ENCODE data around the gene FBLIM1.

GRCh38 chr1:15742339-15742801 is 16.2 kb upstream of the FBLIM1 start, which contains the start of gene TMEM82:
- TF ChIP-seq REST (IDR thresholded peaks at IDR 0.05; ENCODE audit: low read depth), result no peak
- no peak for TF ChIP-seq RAD21 (IDR thresholded peaks at IDR 0.05; ENCODE audit: low read depth)
- no peak for TF ChIP-seq POLR2A (IDR thresholded peaks at IDR 0.05; ENCODE audit: borderline replicate concordance, extremely low read depth, insufficient read depth, insufficient read length)
- no peak for TF ChIP-seq CTCF (IDR thresholded peaks at IDR 0.05 in 2 of 3, conservative IDR thresholded peaks at IDR 0.05 in 1 of 3; ENCODE audit: borderline replicate concordance in 1 of 3, insufficient read depth in 1 of 3, low read depth in 2 of 3, low read length in 2 of 3)
- no peak for TF ChIP-seq POLR2AphosphoS5 (IDR thresholded peaks at IDR 0.05; ENCODE audit: low read depth, low read length)
- TF ChIP-seq JUND (IDR thresholded peaks at IDR 0.05), result no peak
- TF ChIP-seq YY1 (IDR thresholded peaks at IDR 0.05; ENCODE audit: extremely low read depth, insufficient replicate concordance, low read depth, low read length), result no peak
- no peak for TF ChIP-seq CEBPB (IDR thresholded peaks at IDR 0.05; ENCODE audit: low read depth)
- TF ChIP-seq TCF7L2 (IDR thresholded peaks at IDR 0.05; ENCODE audit: borderline replicate concordance, extremely low read depth, insufficient read depth, insufficient read length), result no peak
- no peak for TF ChIP-seq MAX (IDR thresholded peaks at IDR 0.05)
- TF ChIP-seq EZH2phosphoT487 (IDR thresholded peaks at IDR 0.05; ENCODE audit: borderline replicate concordance), result no peak
- no peak for TF ChIP-seq EZH2 (IDR thresholded peaks at IDR 0.05)
- TF ChIP-seq EGR1 (IDR thresholded peaks at IDR 0.05; ENCODE audit: low read depth), result no peak

All from HCT116 (cell line).